ENCODE measurements around the gene PDE8B.
A peak's percentile ranks its signal among the peaks of the same experiment; 100 is the strongest.
"Not testable (repeated sequence)": the region's sequence is repeated elsewhere in the genome, so short reads cannot be mapped to it uniquely, and the experiment has no call there.

The PDE8B gene

GRCh38 chr5:77358255-77359205 is 148.1 kb downstream of the PDE8B start:
- no peak for DNase-seq (ENCODE audit: low read depth in 3 of 3)

DNA sequence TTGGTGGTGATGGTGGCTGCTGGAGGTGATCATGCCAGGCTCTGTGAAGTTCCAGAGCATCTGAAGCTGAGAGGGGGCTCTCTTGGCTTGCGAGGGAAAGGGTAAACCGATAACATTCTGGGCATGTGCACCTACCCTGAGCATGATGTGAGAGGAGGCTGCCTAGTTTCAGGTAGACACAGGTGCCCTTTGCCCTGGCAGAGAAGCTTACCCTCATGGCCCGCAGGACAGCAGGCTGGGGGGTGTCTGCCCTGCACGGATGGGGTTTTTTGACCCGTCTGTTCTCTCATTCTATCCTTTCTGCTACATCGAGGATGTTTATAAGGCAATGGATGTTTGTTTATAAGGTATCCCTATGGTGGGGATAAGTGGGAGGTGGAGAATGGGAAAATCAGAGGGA is 148.8 kb downstream of the PDE8B start:
- no peak for DNase-seq (ENCODE audit: low read depth in 3 of 3)

- DNase-seq (ENCODE audit: low read depth in 3 of 3): no peak
Observed at GRCh38 chr5:77360381-77360780, 149.9 kb downstream of the PDE8B start.

DNA sequence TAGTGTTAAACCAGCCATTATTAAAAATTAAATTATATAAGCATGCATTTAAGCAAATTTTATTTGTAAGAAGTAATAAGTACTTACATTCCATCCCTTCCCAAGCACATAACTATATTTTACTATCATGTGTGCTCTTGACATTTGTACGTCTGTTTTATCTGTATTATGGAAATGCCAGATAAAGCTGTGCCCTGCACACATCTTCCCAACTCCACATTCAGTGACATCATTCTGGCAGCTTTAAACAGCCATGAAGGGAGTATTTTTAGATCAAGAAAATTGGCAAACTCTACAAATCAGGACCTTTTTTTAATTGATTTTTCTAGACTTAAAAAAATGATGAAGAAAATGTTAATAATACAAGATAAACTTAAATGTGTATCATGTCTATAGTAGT is 150.5 kb downstream of the PDE8B start:
- no peak for DNase-seq (ENCODE audit: low read depth in 3 of 3)

- DNase-seq (ENCODE audit: low read depth in 3 of 3): no peak
Observed at GRCh38 chr5:77366717-77367500, 156.4 kb downstream of the PDE8B start.

DNA sequence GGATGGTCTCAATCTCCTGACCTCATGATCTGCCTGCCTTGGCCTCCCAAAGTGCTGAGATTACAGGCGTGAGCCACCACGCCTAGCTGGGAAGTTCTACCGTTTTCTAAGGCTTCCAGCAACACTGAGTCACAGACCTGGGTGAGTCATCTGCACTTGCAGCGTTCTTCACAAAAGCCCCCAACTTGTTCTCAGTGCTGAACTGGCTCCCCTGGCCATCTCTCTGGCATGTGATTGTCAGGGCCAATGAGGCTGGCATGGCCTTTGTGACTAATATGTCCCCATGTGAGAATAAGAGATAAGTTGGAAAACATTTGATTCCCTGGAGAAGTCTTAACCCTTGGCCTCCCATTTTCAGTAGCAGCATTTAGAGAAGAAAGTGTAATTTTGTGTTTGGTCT is 157.3 kb downstream of the PDE8B start:
- DNase-seq (ENCODE audit: low read depth in 3 of 3): peak in 1 of 3 donors; percentile 21

DNA sequence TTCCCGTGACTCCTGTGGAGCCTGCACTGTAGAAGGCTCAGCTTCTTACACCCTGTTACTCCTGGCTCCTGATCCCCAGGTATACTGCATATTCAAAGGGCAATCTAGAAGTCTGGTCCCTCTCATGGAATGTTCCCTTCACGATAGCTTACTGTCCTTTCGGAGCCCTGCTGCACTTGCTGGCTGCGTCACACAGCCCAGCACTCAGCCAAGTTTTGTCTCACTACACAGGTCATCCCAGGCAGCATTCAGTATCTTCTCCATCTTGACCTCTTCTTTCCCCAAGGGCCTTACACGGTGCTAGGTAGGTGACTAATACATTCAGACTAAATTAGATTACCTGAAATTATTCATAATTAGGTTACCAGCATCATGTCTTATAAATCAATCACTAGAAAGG is 157.9 kb downstream of the PDE8B start:
- no peak for DNase-seq (ENCODE audit: low read depth in 3 of 3)

DNA sequence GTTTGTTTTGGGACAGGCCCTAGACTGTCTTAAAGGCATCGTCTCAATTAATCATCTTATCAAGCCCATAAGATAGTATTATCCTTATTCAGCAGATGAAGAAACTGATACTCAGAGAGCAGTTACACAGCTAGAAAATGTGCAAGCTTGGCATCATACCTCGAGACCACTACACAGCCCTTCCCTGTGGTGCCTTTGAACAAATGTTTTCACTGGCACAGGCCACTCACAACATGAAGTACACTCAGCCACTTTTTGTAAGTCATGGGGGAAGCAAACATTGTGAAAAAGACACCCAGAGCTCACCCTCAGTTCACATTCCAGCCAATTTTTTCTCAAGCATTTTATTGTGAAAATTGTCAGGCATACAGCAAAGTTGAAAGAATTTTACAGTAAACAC is 159.1 kb downstream of the PDE8B start:
- no peak for DNase-seq (ENCODE audit: low read depth in 3 of 3)

GRCh38 chr5:77374686-77375085 is 164.2 kb downstream of the PDE8B start:
- DNase-seq (ENCODE audit: low read depth in 3 of 3): no peak

DNA sequence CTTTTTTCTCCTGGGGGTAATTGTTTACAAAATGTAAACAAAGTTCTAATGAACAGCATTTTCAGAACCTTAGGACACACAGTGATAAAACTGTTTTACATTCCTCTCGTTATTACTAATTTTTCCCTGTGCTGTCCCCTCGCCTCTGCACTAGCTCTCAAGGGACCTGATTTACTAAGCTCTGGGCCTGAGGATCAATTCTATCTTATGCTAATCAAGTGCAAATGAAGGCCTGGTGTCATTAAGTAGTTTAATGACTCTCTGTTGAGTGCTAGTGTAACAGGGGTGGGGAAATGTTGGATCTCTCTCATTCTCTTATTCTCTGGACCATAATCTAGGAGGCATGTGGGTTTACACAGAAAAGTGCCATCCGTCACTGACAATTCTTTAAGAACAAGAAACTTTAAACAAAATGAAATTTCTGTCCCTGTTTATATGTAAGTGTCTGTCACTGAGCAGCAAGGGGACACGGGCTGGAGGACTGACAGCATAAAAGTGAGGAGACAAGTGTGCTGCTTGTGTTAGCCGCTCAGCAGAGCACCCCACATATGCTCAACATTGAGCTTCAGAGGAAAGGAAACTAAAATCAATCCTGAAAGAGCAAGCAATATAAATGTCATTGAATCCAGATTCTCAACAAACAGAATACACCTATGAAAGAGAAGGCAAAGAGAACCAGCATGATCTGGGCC is 166.3 kb downstream of the PDE8B start:
- no peak for DNase-seq (ENCODE audit: low read depth in 3 of 3)

DNA sequence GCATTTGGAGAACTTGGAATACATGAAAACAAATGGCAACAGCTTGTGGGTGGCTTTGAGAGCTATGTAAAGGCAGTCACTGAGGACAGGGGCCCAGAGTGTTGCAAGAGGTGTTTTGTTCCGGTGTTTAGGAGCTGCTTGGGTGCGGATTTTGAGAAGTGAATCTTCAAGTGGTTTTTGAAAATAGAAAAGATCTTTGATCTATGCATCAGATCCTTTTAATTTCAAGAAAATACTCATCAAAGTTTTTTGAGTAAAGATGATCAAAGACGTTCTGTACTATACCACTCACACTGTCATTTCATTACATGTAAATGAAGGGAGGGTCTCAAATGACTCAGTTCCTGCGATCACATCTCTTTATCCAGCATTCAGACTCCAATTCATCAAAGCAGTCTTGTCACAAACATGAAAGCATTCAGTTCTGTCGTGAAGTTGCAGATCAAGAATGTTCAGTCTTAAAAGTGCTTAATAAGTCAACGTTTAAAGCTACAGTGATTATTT is 169.1 kb downstream of the PDE8B start:
- DNase-seq (ENCODE audit: low read depth in 3 of 3): peak; percentile 12 to 58 (median 40)

DNA sequence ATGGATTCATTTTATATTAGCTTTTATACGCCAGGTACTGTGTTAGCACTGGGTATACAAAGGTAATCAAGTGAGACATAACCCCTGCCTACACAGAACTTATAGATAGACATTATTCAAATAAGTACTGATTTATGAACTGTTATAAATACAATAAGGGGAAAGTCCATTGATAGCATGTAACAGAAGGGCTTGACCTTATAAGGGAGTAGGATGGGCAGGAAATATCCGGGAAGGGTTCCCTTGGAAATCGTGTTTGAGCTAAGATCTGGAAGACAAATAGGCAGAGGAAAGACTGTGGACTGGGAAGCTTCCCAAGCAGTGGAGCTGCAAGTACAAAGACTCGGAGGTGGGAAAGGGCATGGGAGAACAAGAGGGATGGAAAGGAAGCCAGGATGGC is 170.2 kb downstream of the PDE8B start:
- DNase-seq (ENCODE audit: low read depth in 3 of 3): no peak

DNA sequence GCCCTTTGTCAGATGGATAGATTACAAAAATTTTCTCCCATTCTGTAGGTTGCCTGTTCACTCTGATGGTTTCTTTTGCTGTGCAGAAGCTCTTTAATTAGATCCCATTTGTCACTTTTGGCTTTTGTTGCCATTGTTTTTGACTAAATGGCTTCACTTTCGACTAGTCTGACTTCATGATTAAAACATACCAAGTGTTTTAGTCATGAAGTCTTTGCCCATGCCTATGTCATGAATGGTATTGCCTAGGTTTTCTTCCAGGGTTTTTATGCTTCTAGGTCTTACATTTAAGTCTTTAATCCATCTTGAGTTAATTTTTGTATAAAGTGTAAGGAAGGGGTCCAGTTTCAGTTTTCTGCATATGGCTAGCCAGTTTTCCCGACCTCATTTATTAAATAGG is 172.9 kb downstream of the PDE8B start:
- not testable (repeated sequence) for DNase-seq (ENCODE audit: low read depth in 3 of 3)

GRCh38 chr5:77386340-77386739 is 175.9 kb downstream of the PDE8B start:
- DNase-seq (ENCODE audit: low read depth in 3 of 3): not testable (repeated sequence)

DNA sequence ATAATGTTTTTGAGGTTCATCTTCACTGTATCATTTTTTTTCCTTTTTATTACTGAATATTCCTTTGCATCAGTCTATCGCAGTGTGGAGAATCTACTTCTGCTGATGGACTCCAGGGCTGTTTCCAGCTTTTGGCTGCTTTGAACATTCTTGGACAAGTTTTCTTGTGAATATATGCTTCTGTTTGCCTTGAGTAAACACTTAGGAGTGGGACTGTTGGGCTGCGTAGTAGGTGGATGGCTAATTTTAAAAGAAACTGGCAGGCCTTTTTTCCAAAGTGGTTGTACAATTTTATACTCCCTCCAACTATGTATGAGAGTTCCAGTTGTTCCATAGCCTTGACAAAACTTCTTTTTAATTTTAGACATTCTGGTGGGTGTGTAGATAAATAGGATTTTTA is 179.3 kb downstream of the PDE8B start:
- DNase-seq (ENCODE audit: low read depth in 3 of 3): no peak

DNA sequence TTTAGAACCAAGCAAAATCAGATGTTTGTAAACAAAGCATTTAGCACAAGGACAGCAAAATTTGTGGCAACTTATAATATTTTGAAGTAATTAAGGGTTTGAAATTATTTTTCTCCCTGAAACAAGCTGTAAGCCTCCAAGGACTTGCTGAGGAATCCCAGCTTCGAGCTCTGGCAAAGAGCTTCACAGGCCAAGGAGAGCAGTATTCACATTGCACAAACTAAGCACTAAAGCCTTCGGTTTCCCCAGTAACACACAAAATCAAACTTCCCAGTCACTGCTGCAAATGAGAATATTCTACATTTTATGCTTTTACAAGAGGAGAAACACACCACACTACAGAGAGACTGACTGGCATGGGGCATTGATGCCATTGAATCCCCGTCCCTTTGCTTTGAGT is 179.7 kb downstream of the PDE8B start:
- DNase-seq (ENCODE audit: low read depth in 3 of 3): no peak

DNA sequence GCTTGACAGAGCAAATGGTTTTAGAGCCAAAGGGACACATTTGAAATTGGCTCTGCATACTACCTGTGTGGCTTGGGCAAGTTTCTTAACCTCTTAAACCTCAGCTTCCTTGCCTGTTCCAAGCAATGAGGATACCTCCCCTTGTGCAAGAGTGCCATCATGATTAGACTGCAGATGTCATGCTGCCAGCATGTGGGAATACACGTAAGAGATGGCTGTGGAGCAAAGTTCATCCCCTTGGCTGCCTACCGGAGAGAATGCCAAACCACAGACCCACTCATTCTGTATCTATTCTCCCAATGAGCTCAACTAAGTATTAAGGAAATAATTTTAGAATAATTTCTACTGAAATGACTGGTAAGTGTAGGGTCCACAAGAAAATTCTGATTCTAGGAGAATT is 180.3 kb downstream of the PDE8B start:
- no peak for DNase-seq (ENCODE audit: low read depth in 3 of 3)

DNA sequence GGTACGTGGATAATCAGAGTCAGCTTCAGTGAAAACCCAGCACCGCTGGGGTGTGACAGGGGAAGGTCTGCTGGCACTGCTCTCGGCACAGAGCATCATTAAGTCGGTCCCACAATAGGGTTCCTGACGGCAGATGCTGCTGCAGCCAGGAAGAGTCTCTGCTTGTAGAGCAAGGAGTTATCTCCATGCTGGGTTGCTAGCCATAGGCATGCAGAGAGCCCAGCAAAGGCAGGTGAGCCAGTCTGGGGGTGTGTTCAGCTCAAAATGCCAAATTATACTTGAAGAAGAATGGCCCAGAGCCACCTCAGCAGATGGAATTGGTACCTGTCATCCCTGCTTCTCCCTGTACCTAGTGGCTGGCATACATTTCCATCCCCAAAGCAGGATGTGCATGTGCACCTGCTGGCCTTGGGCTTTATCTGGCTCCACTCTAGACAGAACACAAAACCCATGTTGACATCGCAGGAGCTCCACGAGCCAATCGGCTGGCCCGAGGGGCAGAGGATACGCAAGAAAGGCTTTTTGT is 180.8 kb downstream of the PDE8B start:
- DNase-seq (ENCODE audit: low read depth in 3 of 3): no peak

DNA sequence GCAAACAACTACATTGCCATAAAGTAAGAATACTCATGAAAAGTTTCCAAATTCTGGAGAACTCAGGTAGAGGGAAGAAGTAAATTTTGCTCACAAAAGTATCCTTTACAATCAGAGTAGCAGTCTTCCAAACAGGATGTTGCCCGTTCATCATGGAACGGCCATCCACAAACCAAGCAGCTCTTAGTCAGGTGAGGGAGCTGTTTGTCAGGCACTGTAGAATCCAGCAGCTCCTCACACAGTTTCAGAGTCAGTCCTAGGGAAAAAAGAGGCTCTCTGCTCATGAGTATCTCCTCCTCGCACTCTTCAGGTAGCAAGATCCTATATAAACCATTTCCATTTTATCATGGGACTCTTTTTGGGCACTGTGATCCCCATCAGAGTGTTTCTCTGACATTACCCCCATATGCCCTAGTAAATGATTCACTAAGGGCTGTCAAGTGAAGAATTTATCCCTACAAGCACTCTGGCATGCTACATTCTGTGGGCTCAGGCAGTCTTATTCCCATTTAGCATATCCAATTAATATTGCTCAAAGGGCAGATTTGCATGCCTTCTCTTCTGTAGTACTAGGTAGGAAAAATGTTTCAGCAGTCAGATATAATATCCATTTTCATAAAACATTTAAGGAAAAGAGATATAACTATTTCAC is 183.7 kb downstream of the PDE8B start:
- no peak for DNase-seq (ENCODE audit: low read depth in 3 of 3)

- no peak for DNase-seq (ENCODE audit: low read depth in 3 of 3)
Observed at GRCh38 chr5:77396017-77396416, 185.5 kb downstream of the PDE8B start.

- DNase-seq (ENCODE audit: low read depth in 3 of 3): no peak
Observed at GRCh38 chr5:77397686-77398292, 187.3 kb downstream of the PDE8B start.

Measured in stimulated activated CD4-positive, alpha-beta T cell treated with anti-CD3 and anti-CD28 coated beads, TNF-alpha, amount 100 ng/mL, for 48 hours (primary cell).